ENCODE measurements around the gene SPRYD4.

- TF ChIP-seq, protein P1, sequence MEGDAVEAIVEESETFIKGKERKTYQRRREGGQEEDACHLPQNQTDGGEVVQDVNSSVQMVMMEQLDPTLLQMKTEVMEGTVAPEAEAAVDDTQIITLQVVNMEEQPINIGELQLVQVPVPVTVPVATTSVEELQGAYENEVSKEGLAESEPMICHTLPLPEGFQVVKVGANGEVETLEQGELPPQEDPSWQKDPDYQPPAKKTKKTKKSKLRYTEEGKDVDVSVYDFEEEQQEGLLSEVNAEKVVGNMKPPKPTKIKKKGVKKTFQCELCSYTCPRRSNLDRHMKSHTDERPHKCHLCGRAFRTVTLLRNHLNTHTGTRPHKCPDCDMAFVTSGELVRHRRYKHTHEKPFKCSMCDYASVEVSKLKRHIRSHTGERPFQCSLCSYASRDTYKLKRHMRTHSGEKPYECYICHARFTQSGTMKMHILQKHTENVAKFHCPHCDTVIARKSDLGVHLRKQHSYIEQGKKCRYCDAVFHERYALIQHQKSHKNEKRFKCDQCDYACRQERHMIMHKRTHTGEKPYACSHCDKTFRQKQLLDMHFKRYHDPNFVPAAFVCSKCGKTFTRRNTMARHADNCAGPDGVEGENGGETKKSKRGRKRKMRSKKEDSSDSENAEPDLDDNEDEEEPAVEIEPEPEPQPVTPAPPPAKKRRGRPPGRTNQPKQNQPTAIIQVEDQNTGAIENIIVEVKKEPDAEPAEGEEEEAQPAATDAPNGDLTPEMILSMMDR (IDR thresholded peaks at IDR 0.05): peak; percentile 17 to 68 (median 37)
- TF ChIP-seq POLR2A (IDR thresholded peaks at IDR 0.05): peak in 3 of 4 donors; percentile 69 to 86 (median 85)
Observed at GRCh38 chr12:56468216-56469006, at the start of gene SPRYD4.

All from esophagus squamous epithelium (tissue), 4 donors.